Activated CD8-positive, alpha-beta memory T cell treated with anti-CD3 and anti-CD28 coated beads, Interleukin-2, amount 10 ng/mL, durations not matched to agents 7 days and 5 days (primary cell): ENCODE results near the gene RAE1. TPM values are rescaled to one million over a fixed set of nuclear protein-coding genes. Genes with fewer than 3 reads are reported as not detected.

Experiments used
- ATAC-seq: fragments of 150-1000 bp; cut with Tn5 transposase; one replicate; pipeline ENCODE4 v1.10.0; 2021; ENCODE audit warnings: moderate library complexity
- CTCF ChIA-PET: fragments of 350-600 bp; sonication (Branson Sonifier 250); formaldehyde crosslinking; loops from one replicate; lab custom pipeline; 2021; ENCODE audit warnings: antibody characterized with exemption; lab: Charles Lee
- DNase-seq: peaks from one replicate; pipeline ENCODE4 v3.0.0-alpha.2; 2020
- H3K27ac Mint-ChIP-seq: one replicate; pipeline ENCODE4 v1.8.0; 2021; ENCODE audit warnings: mild to moderate bottlenecking, mixed read lengths
- H3K27me3 Mint-ChIP-seq: one replicate; pipeline ENCODE4 v1.8.0; 2021; ENCODE audit warnings: mixed read lengths
- H3K36me3 Mint-ChIP-seq: one replicate; pipeline ENCODE4 v1.8.0; 2021; ENCODE audit warnings: mild to moderate bottlenecking, mixed read lengths
- H3K4me1 Mint-ChIP-seq: one replicate; pipeline ENCODE4 v1.8.0; 2021; ENCODE audit warnings: mixed read lengths
- H3K4me3 Mint-ChIP-seq: one replicate; pipeline ENCODE4 v1.8.0; 2021; ENCODE audit warnings: mild to moderate bottlenecking, moderate library complexity, mixed read lengths
- H3K9me3 Mint-ChIP-seq: one replicate; pipeline ENCODE4 v1.8.0; 2022; ENCODE audit warnings: low read depth, mixed read lengths
- microRNA-seq: library from miRNA; unstranded; fragments of <30 nt; microRNA quantifications from one replicate; pipeline ENCODE4 v1.2.0, GENCODE V29; 2022
- total RNA-seq, 2 experiments: library from RNA; stranded (reverse); gene quantifications; one replicate each; pipeline ENCODE4 v1.2.3, GENCODE V29; 2021

Gene RAE1
- total RNA-seq, 2 experiments from 2014 or later = 31.4 to 37.5 TPM

- CTCF ChIA-PET = interaction anchor here (1.6 to 2.2 kb wide), 2 partner anchors 13 to 27 kb away, joined by 5 to 8 read pairs; no protein-coding TSS in a partner anchor
- Mint-ChIP-seq H3K27ac (no peak overlapping the region), H3K9me3 (no peaks in the 10 kb centered on the region), H3K36me3 (no peaks in the 10 kb centered on the region), H3K4me1 (peaks cover 13% of the 10 kb centered on the region), H3K27me3 (peaks cover 4% of the 10 kb centered on the region), H3K4me3 (no peak overlapping the region)
- ATAC-seq (no peak), DNase-seq (no peak)
These were observed 74.3 kb downstream of the RAE1 start for GRCh38 chr20:57425150-57426013.

GRCh38 chr20:57426271-57426689 lies 75.2 kb downstream of the RAE1 start:
- CTCF ChIA-PET = interaction anchor here (1.5 to 2.2 kb wide), 2 partner anchors 13 to 72 kb away, joined by 3 to 8 read pairs; no protein-coding TSS in a partner anchor
- Mint-ChIP-seq H3K4me1 (peaks cover 15% of the 10 kb centered on the region), H3K27ac (no peak overlapping the region), H3K36me3 (no peaks in the 10 kb centered on the region), H3K4me3 (no peak overlapping the region), H3K9me3 (no peaks in the 10 kb centered on the region), H3K27me3 (peaks cover 4% of the 10 kb centered on the region)
- DNase-seq (no peak), ATAC-seq (no peak)

- Mint-ChIP-seq H3K27me3 (peaks cover 4% of the 10 kb centered on the region), H3K27ac (no peak overlapping the region), H3K9me3 (no peaks in the 10 kb centered on the region), H3K4me3 (no peak overlapping the region), H3K36me3 (no peaks in the 10 kb centered on the region), H3K4me1 (peaks cover 20% of the 10 kb centered on the region)
- CTCF ChIA-PET = interaction anchor here (1.5 to 2.2 kb wide), 2 partner anchors 14 to 71 kb away, joined by 3 to 8 read pairs; no protein-coding TSS in a partner anchor
- no peak for ATAC-seq
- DNase-seq = no peak
These were observed 75.8 kb downstream of the RAE1 start for GRCh38 chr20:57426831-57427230.

GRCh38 chr20:57428324-57429158 lies 77.5 kb downstream of the RAE1 start:
- H3K27ac Mint-ChIP-seq = no peak overlapping the region
- no peaks in the 10 kb centered on the region for H3K36me3 Mint-ChIP-seq
- DNase-seq = no peak
- peaks cover 35% of the 10 kb centered on the region for H3K4me1 Mint-ChIP-seq
- H3K9me3 Mint-ChIP-seq = no peaks in the 10 kb centered on the region
- H3K4me3 Mint-ChIP-seq = no peak overlapping the region
- H3K27me3 Mint-ChIP-seq = peaks cover 4% of the 10 kb centered on the region
- CTCF ChIA-PET = interaction anchor here (1.4 kb wide), 1 partner anchor 46 kb away, joined by 3 read pairs; no protein-coding TSS in a partner anchor
- no peak for ATAC-seq

Small RNAs within 50 kb of the gene (microRNA-seq; reads per million reads assigned to microRNA genes)
- gene MIR4325 = not detected

Other genes with a start within 250 kb of the RAE1 start
- gene BMP7, start 84.6 kb upstream of the RAE1 start, total RNA-seq = not detected
- gene SPO11, start 21.5 kb upstream of the RAE1 start, total RNA-seq = not detected
- gene RBM38, start 40.1 kb downstream of the RAE1 start, total RNA-seq = 10 to 100 TPM; 74.8 to 91.9 TPM
- not detected for gene CTCFL, start 173.9 kb downstream of the RAE1 start, total RNA-seq
- not detected for gene PCK1, start 209.9 kb downstream of the RAE1 start, total RNA-seq